Mesodermal cell (in vitro differentiated cells): ENCODE results near the gene MYRFL. TPM values are rescaled to one million over a fixed set of nuclear protein-coding genes. Genes with fewer than 3 reads are reported as not detected.
"Not testable (repeated sequence)": the region's sequence is repeated elsewhere in the genome, so short reads cannot be mapped to it uniquely, and the experiment has no call there.

Experiments used
- H3K27ac ChIP-seq: 2 replicates; pipeline ENCODE4 v1.7.0; 2013; ENCODE audit warnings: mild to moderate bottlenecking, low read depth, low read length, moderate library complexity; ENCODE audit not compliant: severe bottlenecking
- H3K36me3 ChIP-seq: 2 replicates; pipeline ENCODE4 v1.7.1; 2013; ENCODE audit warnings: mild to moderate bottlenecking, low read length, moderate library complexity; ENCODE audit not compliant: control insufficient read depth, insufficient read depth
- H3K4me1 ChIP-seq: one replicate; pipeline ENCODE4 v1.7.1; 2013; ENCODE audit warnings: mild to moderate bottlenecking, low read length; ENCODE audit not compliant: insufficient read depth, control insufficient read depth, poor library complexity, severe bottlenecking
- H3K4me3 ChIP-seq: 2 replicates; pipeline ENCODE4 v1.7.0; 2013; ENCODE audit warnings: low read length, control low read depth, mild to moderate bottlenecking; ENCODE audit not compliant: insufficient read depth, poor library complexity, severe bottlenecking; ENCODE audit errors: extremely low read depth
- H3K9me3 ChIP-seq: 2 replicates; pipeline ENCODE4 v1.7.1; 2013; ENCODE audit warnings: mild to moderate bottlenecking, low read length, moderate library complexity; ENCODE audit not compliant: control insufficient read depth
- WGBS, 2 experiments: methylation state at CpG; one replicate each; pipeline ENCODE4 v1.1.5; 2013; ENCODE audit warnings: missing lambda C conversion rate in 2 of 2; ENCODE audit not compliant: insufficient coverage in 2 of 2; 5-methylcytosine and 5-hydroxymethylcytosine counted together
- polyA plus RNA-seq, 2 experiments: library from polyadenylated mRNA; stranded (reverse); fragments of 50-300 nt; gene quantifications; one replicate each; pipeline ENCODE4 v1.2.3, GENCODE V29; 2013

Gene MYRFL
- polyA plus RNA-seq (2013, experiment 1 of 2) = 0.37 TPM
- polyA plus RNA-seq (2013, experiment 2 of 2) = not detected

DNA sequence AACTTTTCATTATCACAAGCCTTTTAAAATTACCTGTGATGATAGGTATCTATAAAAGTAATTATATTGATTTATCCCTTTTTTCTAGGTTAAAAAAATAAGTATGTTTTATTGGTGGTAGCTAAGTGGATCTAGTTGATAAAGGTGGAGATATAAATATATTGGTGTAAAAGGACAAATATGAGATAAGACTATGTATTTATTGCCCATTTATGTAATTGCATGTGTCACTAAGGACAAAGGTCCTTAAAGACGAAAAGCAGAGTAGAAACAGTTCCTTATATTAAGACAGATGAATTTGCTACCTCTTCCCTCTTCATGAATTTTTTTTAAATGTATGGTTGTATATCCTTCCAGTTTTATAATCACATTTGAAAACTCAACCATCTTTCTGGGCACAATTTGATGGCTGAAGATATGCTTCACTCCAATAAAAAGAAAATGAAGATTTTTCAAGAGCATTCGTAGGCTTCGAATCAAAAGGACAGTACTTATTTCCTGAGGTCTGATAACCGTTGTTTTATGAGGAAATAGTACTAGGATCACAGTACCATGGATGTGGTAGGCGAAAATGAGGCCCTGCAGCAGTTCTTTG is at the start of gene MYRFL:
MYRFL (plus strand) TSS at position 262 of the 595 bp plus-strand sequence; CDS start at position 553, 291 bp downstream.
- Histone ChIP-seq H3K9me3 (no peaks in the 10 kb centered on the region), H3K27ac (no peak within 1 kb of the TSS), H3K4me3 (no peak within 1 kb of the TSS), H3K36me3 (no peaks in the 10 kb centered on the region), H3K4me1 (no peaks in the 10 kb centered on the region)
- 70 to 93% methylated on average over 4 of the region's 5 CpGs for WGBS, 2 experiments

DNA sequence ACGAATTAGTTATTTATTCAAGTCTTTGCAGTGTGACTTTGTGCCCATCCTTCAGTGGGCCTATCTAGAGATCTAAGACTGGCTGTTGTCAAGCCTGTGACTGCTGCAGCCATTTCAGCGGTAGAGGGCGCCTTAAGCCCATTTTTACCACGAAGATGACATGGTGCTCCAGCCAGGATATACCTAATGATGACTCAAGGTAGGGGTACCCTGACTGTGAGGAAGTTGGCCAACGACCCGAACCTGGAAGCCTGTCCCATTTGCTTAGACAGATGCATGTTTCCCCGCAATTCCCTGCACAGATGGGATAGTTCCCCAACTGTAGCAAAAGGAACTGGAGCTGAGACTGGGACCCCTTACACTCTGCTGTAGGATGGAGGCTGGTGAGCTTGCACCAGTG is 45.1 kb upstream of the MYRFL start:
- no peaks in the 10 kb centered on the region for H3K9me3 ChIP-seq
- no peaks in the 10 kb centered on the region for H3K36me3 ChIP-seq
- H3K27ac ChIP-seq = no peak overlapping the region
- H3K4me3 ChIP-seq = no peak overlapping the region
- 49 to 53% methylated on average over 7 of the region's 7 CpGs for WGBS, 2 experiments
- H3K4me1 ChIP-seq = no peaks in the 10 kb centered on the region

DNA sequence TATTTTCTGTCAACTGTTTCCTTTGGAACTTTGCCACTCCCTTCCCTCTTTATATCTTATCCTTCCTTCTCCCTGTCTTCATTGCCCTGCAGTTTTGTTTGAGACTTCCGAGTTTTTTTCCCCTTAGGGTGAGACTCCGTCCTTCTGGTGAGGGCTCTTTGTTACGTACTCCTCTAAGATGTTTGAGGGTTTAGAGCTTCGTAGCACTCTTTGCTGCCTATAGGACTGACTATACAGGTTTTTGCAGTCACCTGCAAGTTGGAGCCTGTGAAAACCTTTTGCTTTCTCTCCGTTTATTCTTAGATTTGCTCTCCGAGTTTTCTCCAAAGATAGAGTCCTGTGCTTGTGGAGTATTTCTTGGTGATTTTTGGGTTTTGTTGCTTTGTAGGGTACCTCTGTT is 41.7 kb upstream of the MYRFL start:
- Histone ChIP-seq H3K4me3 (no peak overlapping the region), H3K27ac (no peak overlapping the region), H3K4me1 (no peaks in the 10 kb centered on the region), H3K36me3 (no peaks in the 10 kb centered on the region), H3K9me3 (no peaks in the 10 kb centered on the region)
- 71 to 96% methylated on average over 3 to 5 of the region's 6 CpGs for WGBS, 2 experiments

DNA sequence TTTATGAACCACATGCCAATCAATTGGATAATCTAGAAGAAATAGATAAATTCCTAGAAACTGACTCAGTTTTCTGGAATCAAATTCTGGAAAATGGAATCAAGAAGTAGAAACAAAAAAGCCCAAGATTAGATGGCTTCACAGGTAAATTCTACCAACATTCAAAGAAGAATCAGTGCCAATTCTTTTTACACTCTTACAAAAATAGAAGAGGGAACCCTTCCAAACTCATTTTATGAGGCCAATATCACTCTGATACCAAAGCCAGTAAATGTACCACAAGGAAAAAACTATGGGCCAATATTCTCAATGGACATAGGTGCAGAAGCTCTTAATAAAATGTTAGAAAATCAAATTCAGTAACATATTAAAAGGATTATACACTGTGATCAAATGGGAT is 35.7 kb upstream of the MYRFL start:
- H3K4me3 ChIP-seq = no peak overlapping the region
- H3K9me3 ChIP-seq = peaks cover 13% of the 10 kb centered on the region
- H3K27ac ChIP-seq = no peak overlapping the region
- no peaks in the 10 kb centered on the region for H3K4me1 ChIP-seq
- no peaks in the 10 kb centered on the region for H3K36me3 ChIP-seq

DNA sequence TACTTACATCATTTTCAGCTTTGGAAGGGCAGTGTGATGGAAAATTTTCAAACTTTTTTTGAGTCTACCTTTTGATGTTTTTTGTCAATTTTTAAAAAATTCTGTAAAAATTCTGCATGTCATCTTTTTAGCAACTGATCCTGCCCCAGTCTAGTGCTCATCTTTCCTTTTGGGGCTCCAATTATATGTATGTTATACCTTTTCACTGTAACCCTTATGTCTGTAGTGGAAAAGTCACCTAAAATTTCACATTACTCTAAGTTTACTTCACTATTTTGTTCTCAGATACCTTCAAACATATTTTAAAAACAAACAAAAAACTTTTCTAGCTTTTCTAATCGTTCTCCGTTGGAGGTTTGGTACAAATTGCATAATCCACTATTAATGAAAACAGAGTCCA is 32.5 kb upstream of the MYRFL start:
- no peaks in the 10 kb centered on the region for H3K4me1 ChIP-seq
- H3K27ac ChIP-seq = no peak overlapping the region
- whole genome bisulfite sequencing, 2 experiments = no CpG with 5 or more reads among the region's 2 CpGs
- H3K36me3 ChIP-seq = no peaks in the 10 kb centered on the region
- H3K4me3 ChIP-seq = no peak overlapping the region
- peaks cover 13% of the 10 kb centered on the region for H3K9me3 ChIP-seq

DNA sequence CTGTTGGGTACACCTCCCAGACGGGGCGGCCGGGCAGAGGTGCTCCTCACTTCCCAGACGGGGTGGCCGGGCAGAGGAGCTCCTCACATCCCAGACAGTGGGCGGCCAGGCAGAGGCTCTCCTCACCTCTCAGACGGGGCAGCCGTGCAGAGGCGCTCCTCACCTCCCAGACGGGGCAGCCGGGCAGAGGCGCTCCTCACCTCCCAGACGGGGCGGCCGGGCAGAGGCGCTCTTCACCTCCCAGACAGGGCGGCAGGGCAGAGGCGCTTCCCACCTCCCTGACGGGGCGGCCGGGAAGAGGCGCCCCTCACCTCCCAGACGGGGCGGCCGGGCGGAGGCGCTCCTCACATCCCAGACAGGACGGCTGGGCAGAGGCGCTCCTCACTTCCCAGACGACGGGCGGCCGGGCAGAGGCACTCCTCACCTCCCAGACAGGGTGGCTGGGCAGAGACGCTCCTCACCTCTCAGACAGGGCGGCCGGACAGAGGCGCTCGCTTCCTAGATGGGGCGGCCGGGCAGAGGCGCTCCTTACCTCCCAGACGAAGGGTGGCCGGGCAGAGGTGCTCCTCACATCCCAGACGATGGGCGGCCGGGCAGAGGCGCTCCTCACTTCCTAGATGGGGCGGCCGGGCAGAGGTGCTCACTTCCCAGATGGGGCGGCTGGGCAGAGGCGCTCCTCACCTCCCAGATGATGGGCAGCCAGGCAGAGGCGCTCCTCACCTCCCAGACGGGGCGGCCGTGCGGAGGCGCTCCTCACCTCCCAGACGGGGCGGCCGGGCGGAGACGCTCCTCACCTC is 17.7 kb upstream of the MYRFL start:
- H3K27ac ChIP-seq, H3K4me3 ChIP-seq, H3K4me1 ChIP-seq, H3K36me3 ChIP-seq: not testable (repeated sequence)
- WGBS, 2 experiments = 94 to 95% methylated on average over 31 to 45 of the region's 62 CpGs
- peaks cover 13% of the 10 kb centered on the region for H3K9me3 ChIP-seq

DNA sequence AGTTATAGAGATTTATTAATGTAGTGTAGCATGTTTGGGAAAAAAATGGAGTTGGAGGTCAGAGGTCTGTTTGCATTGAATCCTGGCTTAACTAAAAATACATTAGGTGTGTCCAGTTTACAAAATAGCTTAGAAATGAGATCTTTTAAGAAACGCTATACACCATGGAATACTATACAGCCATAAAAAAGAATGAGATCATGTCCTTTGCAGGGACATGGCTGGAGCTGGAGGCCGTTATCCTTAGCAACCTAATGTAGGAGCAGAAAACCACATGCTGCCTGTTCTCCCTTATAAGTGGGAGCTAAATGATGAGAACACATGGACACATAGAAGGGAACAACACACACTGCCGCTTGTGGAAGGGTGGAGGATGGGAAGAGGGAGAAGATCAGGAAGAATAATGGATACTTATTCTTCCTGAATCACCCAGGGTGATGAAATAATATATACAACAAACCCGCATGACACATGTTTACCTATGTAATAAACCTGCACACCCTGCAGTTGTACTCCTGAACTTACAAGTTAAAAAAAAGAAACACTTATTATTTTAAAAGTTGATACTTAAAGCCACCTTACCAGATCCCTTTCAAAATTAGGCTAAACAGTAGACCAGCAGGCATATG is 14.0 kb upstream of the MYRFL start:
- H3K4me1 ChIP-seq = no peaks in the 10 kb centered on the region
- 40% methylated on average over 1 of the region's 4 CpGs; no CpG with 5 or more reads in 1 of the 2 experiments for WGBS, 2 experiments
- no peak overlapping the region for H3K27ac ChIP-seq
- H3K4me3 ChIP-seq = no peak overlapping the region
- H3K36me3 ChIP-seq = no peaks in the 10 kb centered on the region
- peaks cover 13% of the 10 kb centered on the region for H3K9me3 ChIP-seq

DNA sequence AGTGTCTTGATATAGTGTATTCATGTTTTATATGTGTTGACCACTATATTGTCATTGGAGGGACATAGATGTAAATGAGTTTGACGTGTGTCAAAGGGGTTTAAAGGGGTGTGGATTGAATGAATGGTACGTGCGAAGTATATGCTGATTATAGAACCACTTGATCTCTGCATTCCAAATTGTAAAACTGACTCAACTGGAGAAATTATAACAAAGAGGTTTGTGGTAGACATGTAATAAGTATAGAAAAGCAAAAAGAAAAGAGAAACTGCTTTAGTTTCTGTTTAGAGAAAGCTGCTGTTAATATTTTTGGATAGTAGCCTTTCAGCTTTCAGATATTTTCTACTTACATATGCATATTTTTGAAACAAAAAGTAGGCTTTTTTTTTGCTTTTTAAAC is 8.9 kb upstream of the MYRFL start:
- H3K4me3 ChIP-seq = no peak overlapping the region
- WGBS, 2 experiments = 80 to 100% methylated on average over 1 of the region's 3 CpGs
- H3K4me1 ChIP-seq = no peaks in the 10 kb centered on the region
- no peak overlapping the region for H3K27ac ChIP-seq
- no peaks in the 10 kb centered on the region for H3K36me3 ChIP-seq
- peaks cover 2% of the 10 kb centered on the region for H3K9me3 ChIP-seq

DNA sequence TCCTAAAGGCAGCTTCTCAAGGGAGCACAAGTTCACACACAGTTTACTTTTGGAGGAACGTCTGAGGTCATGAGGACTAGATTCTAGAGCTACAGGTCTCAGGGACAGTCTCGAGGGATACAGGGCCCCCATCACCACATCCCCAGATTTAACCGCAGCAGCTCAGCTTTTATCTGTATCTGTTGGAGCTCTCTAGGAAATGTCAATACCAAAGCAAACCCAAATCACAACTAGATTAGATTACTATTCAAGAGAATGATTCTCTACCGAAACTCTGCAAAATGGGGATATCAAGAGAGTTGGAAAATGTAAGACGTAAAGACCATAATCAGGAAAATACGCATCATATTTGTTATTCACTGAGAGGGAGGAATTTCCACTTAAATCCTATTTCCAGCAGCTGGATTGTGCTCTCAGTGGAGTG is 4.0 kb upstream of the MYRFL start:
- H3K27ac ChIP-seq = no peak overlapping the region

DNA sequence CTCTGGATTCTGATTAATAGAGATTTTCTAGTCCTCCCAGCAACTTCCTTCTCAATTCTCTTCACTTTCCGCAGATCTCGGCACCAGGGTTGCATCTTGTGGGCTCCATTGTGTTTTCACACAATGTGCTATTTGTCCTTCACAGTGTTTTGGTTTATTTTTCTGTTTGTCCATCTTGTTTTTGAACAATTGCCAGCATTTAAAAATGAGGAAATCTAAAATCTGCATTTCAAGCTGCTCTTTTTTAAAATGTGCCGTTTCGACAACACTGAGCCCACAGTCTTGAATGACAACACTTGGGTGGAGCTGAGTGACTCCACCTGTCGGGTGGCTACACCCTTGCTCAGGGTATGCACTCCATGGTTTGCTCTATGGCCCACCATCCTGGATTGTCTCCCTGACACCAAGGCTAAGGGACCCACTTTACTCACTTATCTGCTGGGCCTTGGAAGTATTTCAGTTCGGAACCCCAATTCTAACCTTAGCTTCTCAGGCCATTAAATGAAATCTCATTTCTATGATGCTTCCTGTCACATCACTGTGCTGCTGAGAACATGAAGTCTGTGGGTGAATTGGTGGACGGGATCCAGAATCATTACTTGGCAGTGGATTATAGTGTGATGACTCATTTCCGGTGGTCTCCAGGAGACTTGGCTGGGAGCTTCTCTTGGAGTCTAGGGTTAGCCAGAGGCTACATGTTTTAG is 3.4 kb upstream of the MYRFL start:
- Histone ChIP-seq H3K36me3 (no peaks in the 10 kb centered on the region), H3K4me3 (no peak overlapping the region), H3K27ac (no peak overlapping the region), H3K4me1 (no peaks in the 10 kb centered on the region), H3K9me3 (no peaks in the 10 kb centered on the region)
- 90% methylated on average over 4 to 6 of the region's 8 CpGs for WGBS, 2 experiments

More for the DNA sequence above, 4.0 kb upstream of the MYRFL start:
- no peak overlapping the region for H3K4me3 ChIP-seq
- WGBS, 2 experiments = 100% methylated on average over 4 of the region's 6 CpGs; no CpG with 5 or more reads in 1 of the 2 experiments
- no peaks in the 10 kb centered on the region for H3K9me3 ChIP-seq
- no peaks in the 10 kb centered on the region for H3K4me1 ChIP-seq
- no peaks in the 10 kb centered on the region for H3K36me3 ChIP-seq
